ENCODE data around the gene COG2. TPM values are rescaled to one million over a fixed set of nuclear protein-coding genes. Genes with fewer than 3 reads are reported as not detected.
"Not testable (repeated sequence)": the region's sequence is repeated elsewhere in the genome, so short reads cannot be mapped to it uniquely, and the experiment has no call there.

COG2 gene
- total RNA-seq, 1 donor from 2014 or later = 26.7 TPM

DNA sequence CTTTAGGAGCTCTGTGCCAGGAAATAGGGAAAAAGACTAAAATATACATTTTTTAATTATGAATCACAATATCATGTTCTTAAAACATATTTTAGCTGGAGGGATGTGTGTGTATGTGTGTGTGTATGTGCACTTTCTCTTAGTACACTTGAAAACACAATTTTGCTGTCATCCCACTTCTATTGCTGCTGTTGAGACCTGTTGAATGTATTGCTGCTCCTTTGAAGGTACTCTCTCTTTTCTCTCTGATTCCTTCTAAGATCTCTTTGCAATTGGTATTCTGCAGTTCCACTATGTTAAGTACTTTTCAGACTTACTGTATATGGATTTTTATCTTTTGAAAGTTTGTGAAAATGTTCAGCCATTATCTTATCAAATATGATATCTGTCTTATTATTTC is 43.5 kb upstream of the COG2 start:
- intact Hi-C loops (cut with DNase I) = no loop called here
- H3K27me3 ChIP-seq = no peaks in the 10 kb centered on the region
- no peaks in the 10 kb centered on the region for H3K4me1 ChIP-seq
- no peak for ATAC-seq
- DNase-seq = no peak
- no peak overlapping the region for H3K4me3 ChIP-seq
- H3K9me3 ChIP-seq = no peaks in the 10 kb centered on the region
- no peaks in the 10 kb centered on the region for H3K36me3 ChIP-seq
- TF ChIP-seq, protein P1, sequence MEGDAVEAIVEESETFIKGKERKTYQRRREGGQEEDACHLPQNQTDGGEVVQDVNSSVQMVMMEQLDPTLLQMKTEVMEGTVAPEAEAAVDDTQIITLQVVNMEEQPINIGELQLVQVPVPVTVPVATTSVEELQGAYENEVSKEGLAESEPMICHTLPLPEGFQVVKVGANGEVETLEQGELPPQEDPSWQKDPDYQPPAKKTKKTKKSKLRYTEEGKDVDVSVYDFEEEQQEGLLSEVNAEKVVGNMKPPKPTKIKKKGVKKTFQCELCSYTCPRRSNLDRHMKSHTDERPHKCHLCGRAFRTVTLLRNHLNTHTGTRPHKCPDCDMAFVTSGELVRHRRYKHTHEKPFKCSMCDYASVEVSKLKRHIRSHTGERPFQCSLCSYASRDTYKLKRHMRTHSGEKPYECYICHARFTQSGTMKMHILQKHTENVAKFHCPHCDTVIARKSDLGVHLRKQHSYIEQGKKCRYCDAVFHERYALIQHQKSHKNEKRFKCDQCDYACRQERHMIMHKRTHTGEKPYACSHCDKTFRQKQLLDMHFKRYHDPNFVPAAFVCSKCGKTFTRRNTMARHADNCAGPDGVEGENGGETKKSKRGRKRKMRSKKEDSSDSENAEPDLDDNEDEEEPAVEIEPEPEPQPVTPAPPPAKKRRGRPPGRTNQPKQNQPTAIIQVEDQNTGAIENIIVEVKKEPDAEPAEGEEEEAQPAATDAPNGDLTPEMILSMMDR (IDR thresholded peaks at IDR 0.05) = no peak
- no peak overlapping the region for H3K27ac ChIP-seq

DNA sequence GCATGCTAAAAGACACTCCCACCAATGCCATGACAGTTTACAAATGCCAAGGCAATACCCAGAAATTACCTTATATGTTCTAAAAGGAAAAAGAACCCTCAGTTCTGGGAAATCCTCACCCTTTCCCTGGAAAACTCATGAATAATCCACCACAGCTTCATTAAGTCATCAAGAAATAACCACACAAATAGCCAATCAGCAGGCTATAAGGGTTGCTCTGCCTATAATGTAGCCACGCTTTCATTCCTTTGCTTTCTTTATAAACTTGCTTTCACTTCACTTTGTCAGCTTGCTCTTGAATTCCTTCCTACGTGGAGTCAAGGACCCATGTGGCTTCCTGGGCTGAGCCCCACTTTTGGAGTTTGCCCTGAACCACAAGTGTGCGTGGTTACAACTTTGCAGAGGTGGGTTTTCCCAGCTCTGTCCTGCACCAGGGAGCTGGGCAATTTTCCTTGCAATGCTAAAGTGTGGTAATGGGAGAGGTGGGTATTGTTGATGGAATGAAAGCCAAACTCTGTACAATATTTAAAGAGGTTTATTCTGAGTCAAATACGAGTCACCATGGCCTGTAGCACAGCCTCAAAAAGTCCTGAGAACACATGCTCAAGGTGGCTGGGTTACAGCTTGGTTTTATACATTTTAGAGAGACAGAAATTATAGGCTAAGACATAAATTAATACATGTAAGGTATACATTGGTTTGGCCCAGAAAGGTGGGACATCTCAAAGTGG is 42.2 kb upstream of the COG2 start:
- intact Hi-C loops (cut with DNase I) = no loop called here

DNA sequence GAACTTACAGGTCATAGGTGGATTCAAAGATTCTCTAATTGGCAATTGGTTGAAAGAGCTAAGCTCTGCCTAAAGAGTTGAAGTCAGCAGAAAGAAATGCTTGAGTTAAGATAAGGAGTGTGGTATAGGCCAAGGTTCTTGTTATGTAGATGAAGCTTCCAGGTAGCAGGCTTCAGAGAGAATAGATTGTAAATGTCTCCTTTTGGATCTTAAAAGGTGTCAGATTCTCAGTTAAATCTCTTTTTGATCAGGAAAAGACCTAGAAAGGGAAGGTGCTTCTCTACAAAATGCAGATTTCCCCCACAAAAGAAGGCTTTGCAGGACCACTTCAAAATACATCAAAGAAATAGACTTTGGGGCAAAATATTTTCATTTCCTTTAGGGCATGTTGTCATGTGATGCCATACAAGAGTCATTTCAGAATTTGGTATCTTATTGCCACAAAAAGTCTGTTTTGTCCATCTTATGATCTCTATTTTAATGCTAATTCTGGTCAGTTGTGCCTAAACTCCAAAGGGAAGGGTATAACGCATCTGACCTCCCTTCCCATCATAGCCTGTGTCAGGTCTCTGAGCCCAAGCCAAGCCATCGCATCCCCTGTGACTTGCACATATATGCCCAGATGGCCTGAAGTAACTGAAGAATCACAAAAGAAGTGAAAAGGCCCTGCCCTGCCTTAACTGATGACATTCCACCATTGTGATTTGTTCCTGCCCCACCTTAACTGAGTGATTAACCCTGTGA is 41.5 kb upstream of the COG2 start:
- intact Hi-C loops (cut with DNase I); H3K4me3 ChIP-seq; H3K36me3 ChIP-seq; H3K27me3 ChIP-seq; ATAC-seq; DNase-seq; H3K4me1 ChIP-seq; H3K9me3 ChIP-seq; H3K27ac ChIP-seq: not testable (repeated sequence)

More for the DNA sequence above, 42.2 kb upstream of the COG2 start:
- no peak overlapping the region for H3K27ac ChIP-seq
- no peak for DNase-seq
- H3K4me1 ChIP-seq = no peaks in the 10 kb centered on the region
- ATAC-seq = no peak
- H3K9me3 ChIP-seq = no peaks in the 10 kb centered on the region
- H3K36me3 ChIP-seq = no peaks in the 10 kb centered on the region
- no peak overlapping the region for H3K4me3 ChIP-seq
- TF ChIP-seq, protein P1 (IDR thresholded peaks at IDR 0.05) = no peak
- no peaks in the 10 kb centered on the region for H3K27me3 ChIP-seq

DNA sequence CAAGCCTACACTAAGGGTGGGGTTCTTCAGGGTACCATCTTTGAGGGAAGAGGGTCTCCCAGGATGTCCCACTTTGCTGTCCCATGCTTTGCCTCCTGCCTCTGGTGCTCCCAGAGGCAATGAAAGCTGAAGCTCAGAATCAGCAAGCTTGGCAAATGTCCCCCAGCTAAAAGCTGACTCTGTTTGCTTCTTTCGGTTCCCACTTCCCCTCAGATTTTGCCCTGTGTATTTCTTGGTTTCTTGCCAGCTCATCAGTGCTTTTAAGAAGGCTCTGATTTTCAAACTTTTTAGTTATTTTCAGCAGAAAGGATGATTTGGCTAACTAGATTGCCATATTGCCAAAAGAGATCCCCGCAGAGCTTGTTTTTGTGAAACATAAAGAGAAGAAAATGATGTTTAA is 33.1 kb upstream of the COG2 start:
- intact Hi-C loops (cut with DNase I) = no loop called here
- ATAC-seq = no peak

DNA sequence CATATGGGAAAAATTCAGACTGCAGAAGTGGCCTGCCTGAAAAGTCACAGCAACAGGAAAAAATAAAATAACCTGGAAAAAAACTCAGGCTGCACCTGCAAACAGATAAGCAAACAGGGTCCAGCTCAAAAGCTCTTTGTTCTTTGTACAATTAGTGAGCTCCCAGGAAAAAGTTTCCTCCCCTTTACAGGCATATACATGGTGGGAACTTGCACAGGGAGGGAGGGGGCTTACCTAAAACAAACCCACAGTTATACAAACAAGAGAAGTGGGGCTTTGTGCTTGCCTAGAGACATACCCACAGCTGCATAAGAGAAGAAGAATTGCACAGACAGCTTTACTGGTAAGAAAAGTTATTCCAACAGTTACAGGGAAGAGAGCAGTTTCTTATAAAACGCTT is 31.7 kb upstream of the COG2 start:
- Histone ChIP-seq H3K36me3 (no peaks in the 10 kb centered on the region), H3K27me3 (no peaks in the 10 kb centered on the region), H3K27ac (no peak overlapping the region), H3K9me3 (no peaks in the 10 kb centered on the region), H3K4me1 (no peaks in the 10 kb centered on the region), H3K4me3 (no peak overlapping the region)
- DNase-seq (no peak), ATAC-seq (no peak)
- TF ChIP-seq, protein P1 (IDR thresholded peaks at IDR 0.05) = no peak
- intact Hi-C loops (cut with DNase I) = no loop called here

More for the DNA sequence above, 33.1 kb upstream of the COG2 start:
- no peaks in the 10 kb centered on the region for H3K36me3 ChIP-seq
- no peak overlapping the region for H3K27ac ChIP-seq
- H3K27me3 ChIP-seq = no peaks in the 10 kb centered on the region
- H3K4me3 ChIP-seq = no peak overlapping the region
- TF ChIP-seq, protein P1 (IDR thresholded peaks at IDR 0.05) = no peak
- no peak for DNase-seq
- H3K9me3 ChIP-seq = no peaks in the 10 kb centered on the region
- no peaks in the 10 kb centered on the region for H3K4me1 ChIP-seq

DNA sequence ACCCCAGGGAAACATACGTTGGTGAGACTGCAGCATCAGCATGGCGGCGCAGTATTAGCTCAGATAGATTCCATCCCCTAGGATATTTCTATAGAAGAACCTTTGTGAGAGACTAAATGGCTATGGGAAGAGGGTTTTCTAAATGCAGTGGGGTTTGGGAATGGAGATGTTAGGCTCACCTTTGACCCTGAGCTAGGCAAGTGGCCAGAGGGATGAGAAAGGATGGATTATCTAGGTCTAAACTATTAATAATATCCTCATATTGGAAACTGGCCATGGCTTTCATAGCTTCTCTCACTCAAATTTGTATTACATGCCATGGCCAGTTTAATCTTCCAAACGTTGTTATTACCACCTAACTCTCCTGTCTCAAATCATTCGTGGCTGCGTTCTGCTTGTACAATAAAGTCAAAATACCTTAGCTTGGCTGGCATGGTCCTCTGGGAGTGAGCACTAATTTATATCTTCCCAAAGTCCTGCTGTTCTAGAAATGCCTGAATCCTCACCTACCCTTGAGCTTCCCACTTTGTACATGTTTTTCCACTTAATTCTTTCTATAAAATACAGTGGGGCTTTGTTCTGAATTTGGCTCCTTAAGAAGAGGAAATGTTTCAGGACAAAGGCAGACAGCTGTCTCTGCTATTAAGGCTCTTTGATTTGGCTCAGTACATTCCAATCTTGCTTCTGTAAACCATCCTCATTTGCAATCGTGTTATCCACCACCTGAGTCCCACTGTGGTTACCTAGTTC is 31.0 kb upstream of the COG2 start:
- no peak overlapping the region for H3K4me3 ChIP-seq
- TF ChIP-seq, protein P1 (IDR thresholded peaks at IDR 0.05) = no peak
- no peak for ATAC-seq
- no peak for DNase-seq
- no peaks in the 10 kb centered on the region for H3K27me3 ChIP-seq
- no peaks in the 10 kb centered on the region for H3K4me1 ChIP-seq
- H3K9me3 ChIP-seq = no peaks in the 10 kb centered on the region
- H3K27ac ChIP-seq = no peak overlapping the region
- intact Hi-C loops (cut with DNase I) = no loop called here
- H3K36me3 ChIP-seq = no peaks in the 10 kb centered on the region

Data from upper lobe of right lung (tissue), 1 donor.